WERI-Rb-1 (cell line): Measurements from ENCODE around the gene ADGRL3.

Source experiments
- DNase-seq: peaks from one replicate; pipeline ENCODE4 v3.0.0-alpha.2; 2020
- H3K27ac ChIP-seq: fragments of 250-450 bp; sonication (Bioruptor Pico); 2 replicates; pipeline ENCODE4 v1.5.1; 2020; ENCODE audit warnings: mild to moderate bottlenecking, moderate library complexity
- H3K27me3 ChIP-seq: fragments of 250-450 bp; sonication (Bioruptor Pico); 2 replicates; pipeline ENCODE4 v1.5.1; 2021; ENCODE audit warnings: mild to moderate bottlenecking, low read depth, moderate library complexity; ENCODE audit not compliant: insufficient read depth, severe bottlenecking
- H3K36me3 ChIP-seq: fragments of 250-450 bp; sonication (Bioruptor Pico); 2 replicates; pipeline ENCODE4 v1.5.1; 2020; ENCODE audit warnings: mild to moderate bottlenecking, moderate library complexity
- H3K4me3 ChIP-seq: 2 replicates; pipeline ENCODE4 v1.5.1; 2011; ENCODE audit warnings: low read depth, mild to moderate bottlenecking, control low read depth, low read length
- H3K9me3 ChIP-seq: fragments of 250-450 bp; sonication (Bioruptor Pico); 2 replicates; pipeline ENCODE4 v1.5.1; 2021; ENCODE audit warnings: mild to moderate bottlenecking, moderate library complexity; ENCODE audit not compliant: severe bottlenecking
- CTCF ChIP-seq: IDR thresholded peaks from 2 replicates; pipeline ENCODE4 v1.5.1; 2011; ENCODE audit warnings: low read depth, mild to moderate bottlenecking, control low read depth, inconsistent platforms, low read length

The ADGRL3 gene

GRCh38 chr4:61553557-61554125 is 353.5 kb downstream of the ADGRL3 start:
- no peak overlapping the region for H3K4me3 ChIP-seq
- no peak overlapping the region for H3K27ac ChIP-seq
- DNase-seq = no peak
- H3K27me3 ChIP-seq = no peaks in the 10 kb centered on the region
- H3K9me3 ChIP-seq = no peaks in the 10 kb centered on the region
- TF ChIP-seq CTCF = no peak
- H3K36me3 ChIP-seq = no peaks in the 10 kb centered on the region

GRCh38 chr4:61555789-61556188 is 355.7 kb downstream of the ADGRL3 start:
- Histone ChIP-seq H3K36me3 (no peaks in the 10 kb centered on the region), H3K27me3 (no peaks in the 10 kb centered on the region), H3K27ac (no peak overlapping the region), H3K9me3 (no peaks in the 10 kb centered on the region), H3K4me3 (no peak overlapping the region)
- no peak for DNase-seq
- TF ChIP-seq CTCF = no peak

GRCh38 chr4:61556277-61556676 is 356.2 kb downstream of the ADGRL3 start:
- no peak for TF ChIP-seq CTCF
- Histone ChIP-seq H3K27ac (no peak overlapping the region), H3K9me3 (no peaks in the 10 kb centered on the region), H3K4me3 (no peak overlapping the region), H3K27me3 (no peaks in the 10 kb centered on the region), H3K36me3 (no peaks in the 10 kb centered on the region)
- DNase-seq = no peak

- DNase-seq = no peak
- H3K9me3 ChIP-seq = no peaks in the 10 kb centered on the region
- no peak overlapping the region for H3K4me3 ChIP-seq
- no peak for TF ChIP-seq CTCF
- H3K36me3 ChIP-seq = no peaks in the 10 kb centered on the region
- H3K27ac ChIP-seq = no peak overlapping the region
- no peaks in the 10 kb centered on the region for H3K27me3 ChIP-seq
Measured at GRCh38 chr4:61559396-61559795, 359.3 kb downstream of the ADGRL3 start.

- no peak overlapping the region for H3K4me3 ChIP-seq
- no peak overlapping the region for H3K27ac ChIP-seq
- no peak for TF ChIP-seq CTCF
- no peak for DNase-seq
- H3K36me3 ChIP-seq = no peaks in the 10 kb centered on the region
- H3K9me3 ChIP-seq = no peaks in the 10 kb centered on the region
- no peaks in the 10 kb centered on the region for H3K27me3 ChIP-seq
Measured at GRCh38 chr4:61561028-61561427, 360.9 kb downstream of the ADGRL3 start.
